GM20431 (cell line): ENCODE results near the gene OR6X1.
"Not testable (repeated sequence)": the region's sequence is repeated elsewhere in the genome, so short reads cannot be mapped to it uniquely, and the experiment has no call there.

Experiments used
- in situ Hi-C: fragments of 300-500 bp; cut with MseI, MboI; formaldehyde crosslinking; loops from one replicate; pipeline ENCODE4 v1.15.0; 2020; ENCODE audit warnings: low sequenced_read_pairs; ENCODE audit not compliant: unreplicated experiment

OR6X1 gene

DNA sequence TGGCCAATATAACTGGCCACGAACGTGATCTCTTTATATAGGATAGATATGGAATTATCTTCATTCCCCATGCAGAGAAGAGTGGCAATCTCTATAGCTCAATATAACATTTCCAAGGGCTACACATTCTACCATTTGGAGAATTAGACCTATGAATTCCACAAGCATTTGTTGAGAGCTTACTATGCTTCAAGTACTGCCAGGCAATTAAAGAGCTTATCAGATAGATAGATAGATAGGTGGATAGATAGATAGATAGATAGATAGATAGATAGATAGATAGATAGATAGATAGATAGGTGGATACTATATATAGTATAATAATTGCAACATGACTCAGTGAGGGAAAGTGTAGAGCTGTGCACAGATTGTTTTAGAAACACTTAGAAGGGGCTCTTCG lies 1.5 kb upstream of the OR6X1 start:
- in situ Hi-C loops, result no loop called here

DNA sequence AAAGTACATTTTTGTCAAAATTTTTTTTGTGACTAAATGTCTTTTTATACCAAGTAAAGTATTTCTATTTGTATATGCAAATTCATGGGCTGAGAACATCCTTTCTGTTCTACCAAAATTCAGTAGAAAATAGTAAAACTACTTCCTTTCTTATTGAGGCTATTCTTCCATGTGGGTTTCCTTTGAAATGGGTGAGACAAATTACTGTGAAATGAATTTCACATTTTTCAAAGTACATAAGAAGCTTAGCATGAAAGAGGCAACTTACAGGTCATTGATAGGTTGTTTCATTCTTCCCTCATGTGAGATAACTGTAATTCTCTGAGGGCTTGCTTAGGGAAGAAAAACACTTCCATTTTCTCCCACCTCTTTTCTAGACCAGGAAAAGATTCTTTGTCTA lies 1.0 kb upstream of the OR6X1 start:
- in situ Hi-C loops, result no loop called here

DNA sequence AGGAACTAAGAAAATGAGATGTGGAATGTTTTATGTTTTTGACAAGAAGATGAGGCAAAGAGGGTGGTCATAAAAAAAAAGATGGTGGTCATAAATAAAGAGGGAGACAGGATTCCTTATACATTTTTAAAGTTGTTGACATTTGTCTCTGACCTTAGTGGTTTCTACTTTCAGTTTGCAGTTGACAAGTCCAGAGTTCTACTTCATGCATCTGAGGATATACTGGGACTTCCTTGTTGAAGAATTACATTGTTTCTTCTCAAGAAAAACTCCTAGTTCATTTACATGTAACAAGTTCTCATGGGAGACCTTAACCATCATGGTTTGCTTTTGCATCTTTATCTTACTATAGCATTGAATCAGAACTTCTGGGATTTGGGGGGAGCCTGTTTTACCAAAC lies 1.2 kb downstream of the OR6X1 start:
- in situ Hi-C loops, result no loop called here

DNA sequence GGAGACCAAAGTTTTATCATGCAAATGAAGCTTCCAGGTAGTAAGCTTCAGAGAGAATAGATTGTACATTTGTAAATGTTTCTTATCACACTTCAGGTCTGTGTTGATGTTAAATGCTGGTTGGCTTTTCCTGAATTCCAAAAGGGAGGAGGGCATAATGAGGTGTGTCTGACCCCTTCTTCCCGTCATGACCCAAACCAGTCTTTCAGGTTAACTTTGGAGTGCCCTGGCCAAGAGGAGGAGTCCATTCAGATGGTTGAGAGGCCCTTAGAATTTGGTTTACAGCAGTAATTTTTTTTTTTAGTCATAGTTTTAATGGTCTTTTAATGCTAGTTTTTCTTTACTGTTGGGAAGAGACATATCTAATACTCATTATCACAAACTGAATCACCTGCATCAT lies 2.5 kb downstream of the OR6X1 start:
- in situ Hi-C loops, result no loop called here

GRCh38 chr11:123748349-123748748 lies 6.0 kb downstream of the OR6X1 start:
- in situ Hi-C loops, result not testable (repeated sequence)

DNA sequence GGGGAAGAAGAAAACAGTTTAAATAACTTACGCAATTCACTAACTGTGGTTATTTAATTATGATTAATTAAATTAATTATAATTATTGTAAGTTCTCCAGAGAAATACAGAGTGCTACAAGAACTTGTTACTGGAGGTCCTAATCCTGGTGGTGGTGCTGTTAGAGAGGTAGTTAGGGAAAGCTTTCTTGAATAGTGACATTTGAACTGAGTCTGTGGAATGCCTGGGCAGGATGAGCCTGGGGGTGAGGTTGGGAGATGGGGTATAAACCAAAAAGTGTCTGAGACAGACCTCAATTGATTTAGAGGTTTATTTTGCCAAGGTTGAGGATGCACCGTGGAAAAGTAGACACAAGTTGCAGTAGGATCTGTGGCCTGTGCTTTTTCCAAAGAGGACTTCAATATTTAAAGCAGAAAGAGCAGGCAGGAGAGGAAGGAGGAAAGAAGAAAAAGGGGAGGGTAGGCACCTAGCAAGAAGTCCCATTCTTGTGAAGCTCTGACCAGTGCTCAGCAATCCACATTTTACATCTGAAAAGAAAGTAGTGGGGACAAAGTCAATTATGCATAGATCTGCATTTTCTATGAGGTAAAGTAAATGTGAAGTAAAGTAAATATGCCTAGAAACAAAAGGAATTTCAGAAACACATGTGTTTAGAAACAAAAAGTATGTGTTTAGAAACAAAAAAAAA lies 8.4 kb downstream of the OR6X1 start:
- in situ Hi-C loops, result no loop called here

DNA sequence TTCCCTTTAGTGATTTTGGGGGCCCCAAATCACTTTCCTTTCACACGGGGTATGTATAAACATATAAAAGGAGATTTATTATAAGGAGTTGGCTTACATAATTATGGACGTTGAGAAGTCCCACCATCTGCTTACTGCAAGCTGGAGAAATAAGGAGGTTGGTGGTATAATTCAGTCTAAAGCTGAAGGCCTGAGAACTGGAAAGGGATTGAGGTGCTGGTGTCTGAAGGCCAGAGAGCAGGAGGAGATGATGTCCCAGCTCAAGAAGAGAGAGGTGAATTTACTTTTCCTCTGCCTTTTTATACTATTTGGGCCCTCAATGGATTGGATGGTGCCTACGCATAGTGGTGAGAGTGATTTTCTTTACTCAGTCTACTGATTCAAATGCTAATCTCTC lies 11.6 kb downstream of the OR6X1 start:
- in situ Hi-C loops, result no loop called here

DNA sequence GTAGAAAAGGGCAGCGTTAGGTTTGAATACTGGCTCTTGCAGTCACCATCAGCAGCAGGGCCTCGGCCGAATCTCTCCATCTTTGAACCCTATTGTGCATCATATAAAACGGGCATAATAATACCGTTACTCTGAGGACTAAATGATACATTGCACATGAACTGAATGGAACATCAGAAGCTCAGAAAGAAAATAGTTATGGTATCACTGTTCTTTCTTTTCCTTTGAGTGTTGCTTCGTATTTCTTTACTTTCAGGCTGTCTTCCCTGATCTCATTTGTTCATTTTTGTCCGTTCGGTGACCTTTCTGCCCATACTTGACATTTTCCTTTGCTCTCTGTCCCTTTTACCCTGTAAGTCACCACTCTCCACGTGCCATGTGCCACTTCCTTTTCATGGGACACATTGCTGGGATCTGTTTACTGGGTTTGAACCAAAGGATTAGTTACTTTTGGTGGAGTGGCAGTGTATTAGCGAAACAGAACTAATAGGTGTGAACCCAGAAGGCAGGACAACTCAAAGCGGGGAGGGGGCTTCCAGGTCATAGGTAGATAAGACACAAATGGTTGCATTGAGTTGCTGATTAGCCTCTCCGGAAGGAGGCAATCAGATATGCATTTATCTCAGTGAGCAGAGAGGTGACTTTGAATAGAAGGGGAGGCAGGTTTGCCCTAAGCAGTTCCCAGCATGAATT lies 12.1 kb downstream of the OR6X1 start:
- in situ Hi-C loops, result no loop called here

DNA sequence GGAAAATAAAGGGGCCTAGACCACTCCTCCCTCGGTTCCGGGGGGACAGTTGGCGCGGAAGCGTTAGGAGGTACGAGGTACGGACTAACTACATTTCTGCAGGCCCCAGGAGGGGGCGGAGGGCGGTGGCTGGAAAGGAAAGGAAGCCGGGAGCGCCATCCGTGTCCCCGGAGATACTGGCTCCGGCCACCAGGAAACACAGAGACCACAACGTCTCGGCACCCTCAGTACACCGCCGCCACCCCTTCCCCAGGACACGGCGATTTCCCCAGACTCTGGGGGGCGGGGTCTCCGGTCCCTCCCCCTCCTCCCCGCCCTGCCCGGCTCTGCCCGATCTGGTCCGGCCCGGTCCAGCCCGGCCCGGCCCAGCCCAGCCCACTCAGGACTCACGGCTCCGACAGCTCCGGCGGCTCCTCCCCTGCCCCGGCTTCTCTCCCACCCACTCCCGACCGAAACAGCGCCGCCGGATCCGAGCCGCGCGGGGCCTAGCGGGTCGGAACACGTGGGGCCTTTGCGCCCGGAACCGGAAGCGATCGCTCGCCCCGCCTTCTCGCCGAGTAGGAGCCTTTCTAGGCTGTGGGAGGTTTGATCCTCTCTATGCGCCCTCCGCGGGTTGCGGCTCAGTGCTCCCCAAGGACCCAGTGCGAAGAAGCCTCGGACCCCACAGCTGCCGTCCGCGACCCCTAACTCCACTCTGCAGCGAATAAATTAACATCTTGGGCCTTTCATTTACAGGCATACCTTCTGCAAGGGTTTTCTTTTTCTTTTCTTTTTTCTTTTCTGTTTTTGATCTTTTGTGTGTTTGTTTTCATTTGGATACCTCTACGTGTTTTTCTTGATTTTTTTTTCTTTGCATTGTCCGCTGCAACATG lies 12.9 kb downstream of the OR6X1 start, which contains the start of gene ZNF202:
Gene ZNF202, minus strand, starts transcription at position 502 of the 872 bp plus-strand sequence. CDS start 10,772 bp downstream, outside the sequence.
- in situ Hi-C loops, result no loop called here

DNA sequence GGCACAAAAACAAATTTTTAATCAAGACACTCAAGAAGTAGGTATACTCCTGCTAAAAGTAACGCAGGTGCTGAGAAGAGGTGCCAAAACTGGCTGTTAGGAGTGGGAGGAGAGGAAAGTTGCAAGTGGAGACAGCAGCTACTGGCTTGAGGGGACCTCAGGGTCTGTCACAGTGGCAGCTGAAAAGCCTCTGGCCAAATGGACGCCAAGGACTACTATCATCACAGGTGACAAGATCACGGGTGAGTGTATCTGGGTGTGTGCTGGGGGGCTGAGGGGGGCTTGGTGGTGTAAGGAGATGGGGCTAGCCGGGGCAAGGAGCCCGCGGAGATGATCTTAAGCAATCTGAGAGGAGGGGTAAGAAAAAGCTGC lies 13.5 kb downstream of the OR6X1 start:
- in situ Hi-C loops, result no loop called here

GRCh38 chr11:123738374-123738773 lies 15.9 kb downstream of the OR6X1 start:
- in situ Hi-C loops, result no loop called here

DNA sequence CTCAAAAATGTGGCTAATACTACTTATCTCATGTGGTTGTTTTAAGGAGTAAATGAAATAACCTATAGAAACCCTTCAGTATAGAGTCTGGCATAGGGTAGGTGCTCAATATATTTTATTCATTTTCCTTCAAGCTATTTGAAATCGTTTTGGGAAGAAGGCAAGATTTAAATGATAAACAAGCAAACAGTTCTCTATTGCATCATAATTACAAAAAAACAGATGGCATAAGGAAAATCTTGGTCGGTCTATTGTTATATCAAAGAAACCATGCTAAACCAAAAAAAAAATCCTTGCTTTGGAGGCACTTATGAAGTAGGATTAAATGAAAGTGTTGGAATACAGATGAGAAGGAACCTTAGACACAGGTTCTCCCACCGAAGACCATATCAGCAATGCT lies 17.5 kb downstream of the OR6X1 start:
- in situ Hi-C loops, result no loop called here

GRCh38 chr11:123729602-123730001 lies 24.7 kb downstream of the OR6X1 start:
- in situ Hi-C loops, result no loop called here

- in situ Hi-C loops, result no loop called here
Measured at GRCh38 chr11:123725995-123726655, 28.2 kb downstream of the OR6X1 start.

- in situ Hi-C loops, result no loop called here
Measured at GRCh38 chr11:123719452-123719851, 34.9 kb downstream of the OR6X1 start.

DNA sequence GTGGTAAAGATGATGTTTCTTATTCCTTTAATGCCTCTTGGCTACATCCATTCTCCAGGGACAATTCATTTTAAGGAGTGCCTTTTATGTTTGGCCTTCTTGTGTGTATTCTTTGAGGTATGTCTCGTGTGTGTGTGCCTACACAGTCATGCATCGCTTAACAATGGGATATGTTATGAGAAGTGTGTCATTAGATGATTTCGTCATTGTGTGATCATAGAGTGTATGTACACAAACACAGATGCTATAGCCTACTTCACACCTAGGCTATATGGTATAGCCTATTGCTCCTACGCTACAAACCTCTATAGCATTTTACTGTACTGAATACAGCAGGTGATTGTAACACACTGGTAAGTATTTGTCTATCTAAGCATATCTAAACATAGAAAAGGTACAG lies 35.8 kb downstream of the OR6X1 start:
- in situ Hi-C loops, result no loop called here

DNA sequence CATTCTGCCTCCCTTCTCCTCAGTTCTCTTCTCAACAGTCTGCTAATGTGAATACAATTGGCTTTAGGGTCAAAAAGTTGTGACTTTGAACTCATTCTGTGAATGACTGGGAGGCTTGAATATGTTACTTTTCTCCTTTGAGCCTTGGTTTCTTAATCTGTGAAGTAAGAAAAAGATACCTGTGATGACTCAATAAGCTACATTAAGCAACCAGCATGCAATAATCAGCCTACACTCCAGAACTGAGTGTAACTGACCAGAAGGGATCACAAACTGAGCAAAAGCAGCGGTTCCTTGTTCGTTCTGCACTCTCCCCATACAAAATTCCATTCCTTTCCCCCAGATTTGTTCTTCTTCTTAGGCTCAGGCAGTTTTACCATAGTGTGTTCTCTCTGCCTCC lies 36.3 kb downstream of the OR6X1 start:
- in situ Hi-C loops, result no loop called here

DNA sequence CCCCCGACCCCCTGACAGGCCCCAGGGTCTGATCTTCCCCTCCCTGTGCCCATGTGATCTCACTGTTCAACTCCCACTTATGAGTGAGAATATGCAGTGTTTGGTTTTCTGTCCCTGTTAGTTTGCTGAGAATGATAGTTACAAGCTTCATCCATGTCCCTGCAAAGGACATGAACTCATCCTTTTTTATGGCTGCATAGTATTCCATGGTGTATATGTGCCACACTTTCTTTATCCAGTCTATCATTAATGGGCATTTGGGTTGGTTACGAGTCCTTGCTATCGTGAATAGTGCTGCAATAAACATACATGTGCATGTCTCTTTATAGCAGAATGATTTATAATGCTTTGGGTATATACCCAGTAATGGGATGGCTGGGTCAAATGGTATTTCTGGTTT lies 41.7 kb downstream of the OR6X1 start:
- in situ Hi-C loops, result not testable (repeated sequence)

DNA sequence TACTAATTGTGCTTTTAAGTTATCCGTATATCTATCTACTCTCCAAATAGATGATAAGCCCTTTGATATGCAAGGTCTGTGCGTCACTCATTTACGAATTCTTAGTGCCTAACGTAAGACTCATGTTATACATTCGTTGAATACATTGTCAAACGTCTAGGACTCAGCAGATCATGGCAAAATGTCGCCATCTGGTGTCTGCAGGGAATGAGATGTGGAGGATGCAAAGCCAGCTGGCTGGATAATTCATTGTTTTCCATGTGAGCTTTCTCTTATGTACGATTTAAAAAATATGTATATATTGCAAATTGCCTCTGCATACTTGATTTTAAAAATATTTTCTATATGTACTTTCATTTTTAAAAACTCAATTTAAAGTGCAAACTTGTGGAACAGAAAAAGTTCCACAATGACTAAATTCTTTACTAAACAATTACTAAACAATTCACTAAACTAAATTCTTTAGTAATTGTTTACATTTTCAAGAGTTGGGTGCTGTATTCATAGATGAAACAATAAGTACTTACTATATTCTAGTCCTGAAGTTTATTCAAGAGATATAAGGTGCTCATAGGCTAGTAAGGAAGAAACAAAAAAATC lies 46.6 kb downstream of the OR6X1 start:
- in situ Hi-C loops, result no loop called here

DNA sequence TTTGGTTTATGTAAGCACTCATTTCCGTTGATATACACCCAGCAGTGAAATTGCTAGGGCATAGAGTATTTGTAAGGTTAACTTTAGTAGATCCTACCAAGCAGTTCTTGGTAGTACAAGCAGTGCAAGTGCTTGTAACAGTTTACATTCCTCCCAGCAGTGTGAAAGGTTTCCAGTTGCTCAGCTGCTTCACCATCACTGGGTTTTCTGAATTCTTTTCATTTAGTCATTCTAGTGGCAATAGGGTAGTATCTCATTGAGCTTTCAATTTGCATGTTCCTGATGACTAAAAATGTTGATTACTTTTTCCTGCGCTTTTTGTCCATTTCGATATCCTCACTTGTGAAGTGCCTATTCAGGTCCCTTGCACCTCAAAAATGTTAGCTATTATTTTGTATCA lies 47.1 kb downstream of the OR6X1 start:
- in situ Hi-C loops, result no loop called here
